ENCODE data around the gene MDM2.

DNA sequence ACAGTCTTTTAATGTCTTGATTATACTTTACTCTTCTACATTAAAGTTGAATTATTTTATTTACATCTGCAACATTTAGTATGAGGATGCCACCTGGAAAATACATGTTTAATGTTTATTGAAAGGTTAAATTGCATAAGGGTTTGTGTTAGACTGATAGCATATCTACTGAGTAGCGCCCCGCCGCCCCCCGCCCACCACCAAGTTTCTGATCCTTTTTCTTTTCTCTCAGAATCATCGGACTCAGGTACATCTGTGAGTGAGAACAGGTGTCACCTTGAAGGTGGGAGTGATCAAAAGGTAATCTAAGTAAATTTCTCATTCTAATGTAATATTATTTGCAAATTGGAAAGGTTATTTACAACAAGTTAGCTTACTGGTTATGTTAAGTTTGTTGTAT, 16.2 kb downstream of the MDM2 start:
- no peak for TF ChIP-seq CTCF (IDR thresholded peaks at IDR 0.05)
- TF ChIP-seq POLR2A (IDR thresholded peaks at IDR 0.05) = no peak

Measured in vagina (tissue), 2 donors.